Measurements from ENCODE around the gene RNF17. TPM values are rescaled to one million over a fixed set of nuclear protein-coding genes. Genes with fewer than 3 reads are reported as not detected.

The RNF17 gene
- total RNA-seq, 4 donors from 2014 or later, result not detected

- 94% methylated on average over 2 of the region's 2 CpGs for WGBS
- H3K27ac ChIP-seq (replicated peaks in 1 of 4), result no peak overlapping the region
- intact Hi-C loops (cut with DNase I), result no loop called here
These were observed 118.7 kb downstream of the RNF17 start for GRCh38 chr13:24882665-24883064.

GRCh38 chr13:24887759-24888158 is 123.8 kb downstream of the RNF17 start:
- Histone ChIP-seq H3K4me1 (no peaks in the 10 kb centered on the region), H3K27me3 (no peaks in the 10 kb centered on the region), H3K27ac (replicated peaks in 1 of 4) (no peak overlapping the region), H3K9me3 (no peaks in the 10 kb centered on the region), H3K36me3 (peaks cover 0 to 72% (median 44%) of the 10 kb centered on the region in 4 donors), H3K4me3 (no peak overlapping the region)
- WGBS, result 96% methylated on average over 6 of the region's 6 CpGs
- TF ChIP-seq, protein P1, sequence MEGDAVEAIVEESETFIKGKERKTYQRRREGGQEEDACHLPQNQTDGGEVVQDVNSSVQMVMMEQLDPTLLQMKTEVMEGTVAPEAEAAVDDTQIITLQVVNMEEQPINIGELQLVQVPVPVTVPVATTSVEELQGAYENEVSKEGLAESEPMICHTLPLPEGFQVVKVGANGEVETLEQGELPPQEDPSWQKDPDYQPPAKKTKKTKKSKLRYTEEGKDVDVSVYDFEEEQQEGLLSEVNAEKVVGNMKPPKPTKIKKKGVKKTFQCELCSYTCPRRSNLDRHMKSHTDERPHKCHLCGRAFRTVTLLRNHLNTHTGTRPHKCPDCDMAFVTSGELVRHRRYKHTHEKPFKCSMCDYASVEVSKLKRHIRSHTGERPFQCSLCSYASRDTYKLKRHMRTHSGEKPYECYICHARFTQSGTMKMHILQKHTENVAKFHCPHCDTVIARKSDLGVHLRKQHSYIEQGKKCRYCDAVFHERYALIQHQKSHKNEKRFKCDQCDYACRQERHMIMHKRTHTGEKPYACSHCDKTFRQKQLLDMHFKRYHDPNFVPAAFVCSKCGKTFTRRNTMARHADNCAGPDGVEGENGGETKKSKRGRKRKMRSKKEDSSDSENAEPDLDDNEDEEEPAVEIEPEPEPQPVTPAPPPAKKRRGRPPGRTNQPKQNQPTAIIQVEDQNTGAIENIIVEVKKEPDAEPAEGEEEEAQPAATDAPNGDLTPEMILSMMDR (IDR thresholded peaks at IDR 0.05), result no peak
- no peak for TF ChIP-seq POLR2A (IDR thresholded peaks at IDR 0.05; ENCODE audit: low read depth)
- TF ChIP-seq POLR2AphosphoS5 (IDR thresholded peaks at IDR 0.05), result no peak
- no peak for TF ChIP-seq EP300 (IDR thresholded peaks at IDR 0.05)
- intact Hi-C loops (cut with DNase I), result no loop called here
- DNase-seq (ENCODE audit: extremely low spot score), result peak; percentile 47

More at GRCh38 chr13:24882665-24883064, 118.7 kb downstream of the RNF17 start:
- H3K9me3 ChIP-seq, result no peaks in the 10 kb centered on the region
- no peak for TF ChIP-seq POLR2AphosphoS5 (IDR thresholded peaks at IDR 0.05)
- TF ChIP-seq EP300 (IDR thresholded peaks at IDR 0.05), result no peak
- no peak for TF ChIP-seq POLR2A (IDR thresholded peaks at IDR 0.05; ENCODE audit: low read depth)
- TF ChIP-seq, protein P1 (IDR thresholded peaks at IDR 0.05), result no peak
- H3K27me3 ChIP-seq, result no peaks in the 10 kb centered on the region
- H3K4me3 ChIP-seq, result no peak overlapping the region
- H3K36me3 ChIP-seq, result peaks cover 0 to 41% (median 18%) of the 10 kb centered on the region in 4 donors
- no peaks in the 10 kb centered on the region for H3K4me1 ChIP-seq
- DNase-seq (ENCODE audit: extremely low spot score), result no peak

DNA sequence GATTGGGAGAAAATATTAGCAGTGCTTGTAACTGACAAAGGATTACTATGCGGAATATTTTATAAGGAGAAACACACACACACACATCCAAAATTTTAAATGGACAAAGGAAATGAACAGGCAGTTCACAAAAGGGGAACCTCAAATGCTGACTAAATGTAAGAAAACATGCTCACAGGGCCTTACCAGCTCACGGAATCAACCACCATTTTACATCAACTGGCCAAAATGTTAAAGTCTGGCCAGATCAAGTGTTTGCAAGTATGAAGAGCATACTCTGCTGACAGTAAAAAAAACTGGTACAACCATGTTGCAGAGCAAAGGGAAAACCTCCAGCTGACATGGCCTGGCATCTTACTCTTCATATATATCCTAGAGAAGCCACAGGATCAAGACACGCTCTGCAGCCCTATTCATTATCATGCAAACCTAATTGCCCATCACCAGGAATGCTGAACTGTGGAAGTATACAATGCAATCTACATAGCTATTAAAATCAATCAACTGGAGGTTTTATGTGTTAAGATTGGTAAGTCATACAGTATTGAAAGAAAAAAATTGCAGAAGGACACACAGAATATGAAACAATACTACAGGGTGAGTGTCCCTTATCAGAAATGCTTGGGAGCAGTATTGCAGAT is 124.4 kb downstream of the RNF17 start:
- DNase-seq (ENCODE audit: extremely low spot score), result peak; percentile 66

DNA sequence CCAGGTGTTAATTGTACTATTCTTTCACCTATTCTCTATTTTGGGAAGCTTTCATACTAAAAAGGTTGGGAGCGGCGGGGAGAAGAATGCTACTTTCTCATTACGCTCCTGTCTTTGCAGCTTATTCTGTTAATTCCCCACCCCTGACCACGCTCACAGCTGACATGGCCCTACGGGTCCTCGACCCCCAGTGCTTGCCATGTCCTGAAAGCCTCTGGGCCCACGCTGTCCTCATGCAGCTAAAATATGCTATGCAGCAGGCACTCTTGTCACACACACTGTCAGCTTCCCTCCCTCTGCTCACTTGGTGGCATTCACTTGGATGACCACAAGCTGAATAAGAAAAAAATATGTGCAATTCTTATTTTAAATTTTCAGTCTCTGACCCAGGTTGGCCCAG is 126.3 kb downstream of the RNF17 start:
- 100% methylated on average over 7 of the region's 7 CpGs for WGBS
- no peak overlapping the region for H3K4me3 ChIP-seq
- TF ChIP-seq POLR2A (IDR thresholded peaks at IDR 0.05; ENCODE audit: low read depth) (no peak), EP300 (IDR thresholded peaks at IDR 0.05) (no peak), POLR2AphosphoS5 (IDR thresholded peaks at IDR 0.05) (no peak)
- TF ChIP-seq, protein P1 (IDR thresholded peaks at IDR 0.05), result no peak
- H3K27ac ChIP-seq (replicated peaks in 1 of 4), result no peak overlapping the region
- H3K9me3 ChIP-seq, result no peaks in the 10 kb centered on the region
- intact Hi-C loops (cut with DNase I), result no loop called here
- DNase-seq (ENCODE audit: extremely low spot score), result peak; percentile 62
- H3K27me3 ChIP-seq, result no peaks in the 10 kb centered on the region
- H3K36me3 ChIP-seq, result peaks cover 0 to 63% (median 41%) of the 10 kb centered on the region in 4 donors
- no peaks in the 10 kb centered on the region for H3K4me1 ChIP-seq

More for the DNA sequence above, 124.4 kb downstream of the RNF17 start:
- 88% methylated on average over 3 of the region's 3 CpGs for WGBS
- Histone ChIP-seq H3K4me1 (no peaks in the 10 kb centered on the region), H3K36me3 (peaks cover 0 to 66% (median 45%) of the 10 kb centered on the region in 4 donors), H3K27me3 (no peaks in the 10 kb centered on the region), H3K27ac (replicated peaks in 1 of 4) (no peak overlapping the region), H3K4me3 (no peak overlapping the region), H3K9me3 (no peaks in the 10 kb centered on the region)
- intact Hi-C loops (cut with DNase I), result no loop called here
- TF ChIP-seq EP300 (IDR thresholded peaks at IDR 0.05) (no peak), POLR2AphosphoS5 (IDR thresholded peaks at IDR 0.05) (no peak), POLR2A (IDR thresholded peaks at IDR 0.05; ENCODE audit: low read depth) (no peak)
- TF ChIP-seq, protein P1 (IDR thresholded peaks at IDR 0.05), result no peak
